ENCODE data around the gene EID2. TPM values are rescaled to one million over a fixed set of nuclear protein-coding genes. Genes with fewer than 3 reads are reported as not detected.

EID2 gene
- total RNA-seq, 2 donors from 2014 or later = 7.3 to 13.5 TPM

DNA sequence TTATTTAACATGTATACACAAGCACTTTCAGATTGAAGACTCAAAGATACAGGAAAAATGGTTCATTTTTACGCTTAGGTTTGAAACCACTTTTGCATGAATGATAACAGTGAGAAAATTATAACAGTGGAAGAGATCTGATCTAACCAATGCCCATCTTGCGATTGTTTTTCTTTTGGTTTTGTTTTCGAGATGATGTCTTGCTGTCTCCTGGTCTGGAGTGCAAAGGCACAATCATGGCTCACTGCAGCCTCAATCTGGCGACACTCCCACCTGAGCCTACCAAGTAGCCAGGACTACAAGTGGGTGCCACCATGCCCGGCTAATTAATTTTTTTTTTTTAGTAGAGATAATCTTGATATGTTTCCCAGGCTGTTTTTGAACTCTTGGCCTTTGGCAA is 10.2 kb upstream of the EID2 start:
- WGBS, 2 donors = 59 to 70% methylated on average over 5 of the region's 5 CpGs
- DNase-seq (no peak), ATAC-seq (no peak)
- no peak for TF ChIP-seq POLR2A (IDR thresholded peaks at IDR 0.05)
- TF ChIP-seq, protein P1, sequence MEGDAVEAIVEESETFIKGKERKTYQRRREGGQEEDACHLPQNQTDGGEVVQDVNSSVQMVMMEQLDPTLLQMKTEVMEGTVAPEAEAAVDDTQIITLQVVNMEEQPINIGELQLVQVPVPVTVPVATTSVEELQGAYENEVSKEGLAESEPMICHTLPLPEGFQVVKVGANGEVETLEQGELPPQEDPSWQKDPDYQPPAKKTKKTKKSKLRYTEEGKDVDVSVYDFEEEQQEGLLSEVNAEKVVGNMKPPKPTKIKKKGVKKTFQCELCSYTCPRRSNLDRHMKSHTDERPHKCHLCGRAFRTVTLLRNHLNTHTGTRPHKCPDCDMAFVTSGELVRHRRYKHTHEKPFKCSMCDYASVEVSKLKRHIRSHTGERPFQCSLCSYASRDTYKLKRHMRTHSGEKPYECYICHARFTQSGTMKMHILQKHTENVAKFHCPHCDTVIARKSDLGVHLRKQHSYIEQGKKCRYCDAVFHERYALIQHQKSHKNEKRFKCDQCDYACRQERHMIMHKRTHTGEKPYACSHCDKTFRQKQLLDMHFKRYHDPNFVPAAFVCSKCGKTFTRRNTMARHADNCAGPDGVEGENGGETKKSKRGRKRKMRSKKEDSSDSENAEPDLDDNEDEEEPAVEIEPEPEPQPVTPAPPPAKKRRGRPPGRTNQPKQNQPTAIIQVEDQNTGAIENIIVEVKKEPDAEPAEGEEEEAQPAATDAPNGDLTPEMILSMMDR (IDR thresholded peaks at IDR 0.05) = no peak
- H3K27ac ChIP-seq = no peak overlapping the region
- no peaks in the 10 kb centered on the region for H3K36me3 ChIP-seq (replicated peaks in 1 of 2; ENCODE audit: insufficient read depth in 1 of 2, low read depth in 2 of 2)
- intact Hi-C loops (cut with DNase I) = loop anchor here (5.0 kb wide), 1 partner anchor 122 kb away; no protein-coding TSS in a partner anchor
- no peaks in the 10 kb centered on the region for H3K4me1 ChIP-seq
- no peaks in the 10 kb centered on the region for H3K27me3 ChIP-seq
- no peaks in the 10 kb centered on the region for H3K9me3 ChIP-seq
- no peak overlapping the region for H3K4me3 ChIP-seq

DNA sequence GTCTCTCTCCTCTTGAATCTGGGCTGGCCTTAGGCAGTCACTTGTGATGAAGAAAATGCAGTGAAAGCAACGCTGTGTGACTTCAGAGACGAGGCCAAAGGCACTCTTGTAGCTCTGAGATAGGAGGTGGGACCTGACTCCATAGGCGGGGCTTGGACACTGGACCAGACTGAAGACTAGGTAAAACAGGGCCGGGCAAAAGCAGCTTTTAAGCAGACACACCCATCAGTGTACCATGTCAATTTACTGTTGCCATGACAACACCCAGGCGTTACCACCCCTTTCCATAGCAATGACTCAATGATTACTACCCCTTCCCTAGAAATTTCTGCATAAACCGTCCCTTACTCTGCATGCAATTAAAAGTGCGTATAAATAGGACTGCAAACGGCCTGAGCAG is 6.6 kb upstream of the EID2 start:
- Histone ChIP-seq H3K4me3 (no peak overlapping the region), H3K4me1 (no peaks in the 10 kb centered on the region), H3K36me3 (replicated peaks in 1 of 2; ENCODE audit: insufficient read depth in 1 of 2, low read depth in 2 of 2) (no peaks in the 10 kb centered on the region), H3K27ac (no peak overlapping the region), H3K27me3 (no peaks in the 10 kb centered on the region), H3K9me3 (no peaks in the 10 kb centered on the region)
- ATAC-seq (no peak), DNase-seq (no peak)
- 36 to 45% methylated on average over 8 of the region's 8 CpGs for WGBS, 2 donors
- TF ChIP-seq POLR2A (IDR thresholded peaks at IDR 0.05) = no peak
- TF ChIP-seq, protein P1 (IDR thresholded peaks at IDR 0.05) = no peak
- intact Hi-C loops (cut with DNase I) = no loop called here

DNA sequence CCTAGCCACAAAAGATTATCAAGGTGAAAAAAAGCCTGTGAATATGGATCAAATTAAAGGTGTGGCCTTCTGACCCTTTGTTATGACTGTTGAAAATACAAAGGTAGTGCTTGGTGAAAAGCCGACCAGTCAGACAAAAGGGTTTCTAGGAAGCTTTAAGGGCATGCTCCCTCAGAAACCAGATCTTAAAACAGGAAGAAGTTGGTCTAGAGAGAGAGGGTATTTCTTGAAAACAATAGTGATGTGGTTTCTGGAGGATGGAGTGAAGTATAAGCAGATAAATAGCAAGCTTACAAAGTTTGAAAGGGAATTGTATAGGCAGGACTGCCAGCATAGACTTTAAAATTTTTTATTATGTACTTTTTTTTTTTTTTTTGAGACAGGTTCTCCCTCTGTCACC is 5.0 kb upstream of the EID2 start:
- no peaks in the 10 kb centered on the region for H3K27me3 ChIP-seq
- no peak overlapping the region for H3K27ac ChIP-seq
- H3K4me3 ChIP-seq = no peak overlapping the region
- H3K36me3 ChIP-seq (replicated peaks in 1 of 2; ENCODE audit: insufficient read depth in 1 of 2, low read depth in 2 of 2) = no peaks in the 10 kb centered on the region
- TF ChIP-seq, protein P1 (IDR thresholded peaks at IDR 0.05) = no peak
- no peak for TF ChIP-seq POLR2A (IDR thresholded peaks at IDR 0.05)
- intact Hi-C loops (cut with DNase I) = no loop called here
- H3K9me3 ChIP-seq = no peaks in the 10 kb centered on the region
- H3K4me1 ChIP-seq = no peaks in the 10 kb centered on the region
- 25 to 55% methylated on average over 1 of the region's 1 CpG for WGBS, 2 donors
- no peak for DNase-seq
- ATAC-seq = no peak

DNA sequence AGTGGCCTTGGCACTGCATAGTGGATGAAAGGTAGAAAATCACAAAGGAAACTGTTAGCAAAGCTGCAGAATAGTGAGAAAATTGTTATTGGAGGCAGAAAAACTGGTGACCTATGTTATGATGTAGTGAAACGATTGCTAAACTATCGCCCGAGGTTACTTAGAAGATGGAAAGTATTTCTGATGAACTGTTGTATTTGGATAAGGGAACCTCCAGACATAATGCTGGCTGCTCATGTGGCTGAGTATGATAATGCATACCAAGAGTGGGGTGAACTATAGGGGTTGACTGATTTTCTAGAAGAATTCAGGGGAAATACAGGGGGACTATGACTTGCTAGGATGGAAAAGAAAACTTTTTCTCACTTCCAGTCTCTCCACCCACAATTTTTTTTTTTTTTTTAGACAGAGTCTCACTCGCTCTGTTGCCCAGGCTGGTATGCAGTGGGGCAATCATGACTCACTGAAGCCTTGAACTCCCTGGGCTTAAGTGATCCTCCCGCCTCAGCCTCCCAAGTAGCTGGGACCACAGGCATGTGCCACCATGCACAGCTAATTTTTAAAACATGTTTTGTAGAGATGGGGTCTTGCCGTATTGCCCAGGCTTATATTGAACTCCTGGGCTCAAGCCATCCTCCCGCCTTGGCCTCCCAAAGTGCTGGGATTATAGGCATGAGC is 4.4 kb upstream of the EID2 start:
- intact Hi-C loops (cut with DNase I) = no loop called here
- H3K36me3 ChIP-seq (replicated peaks in 1 of 2; ENCODE audit: insufficient read depth in 1 of 2, low read depth in 2 of 2) = no peaks in the 10 kb centered on the region
- 71 to 75% methylated on average over 7 of the region's 7 CpGs for WGBS, 2 donors

More for the DNA sequence above, 4.4 kb upstream of the EID2 start:
- TF ChIP-seq, protein P1 (IDR thresholded peaks at IDR 0.05) = no peak
- TF ChIP-seq POLR2A (IDR thresholded peaks at IDR 0.05) = no peak
- ATAC-seq = no peak
- Histone ChIP-seq H3K27ac (no peak overlapping the region), H3K27me3 (no peaks in the 10 kb centered on the region), H3K9me3 (no peaks in the 10 kb centered on the region), H3K4me3 (no peak overlapping the region), H3K4me1 (peaks cover under 1% of the 10 kb centered on the region)
- no peak for DNase-seq

Measured in body of pancreas (tissue), 4 donors.